GM12891 (cell line): Measurements from ENCODE around the gene ZNF587.
"Not testable (repeated sequence)": the region's sequence is repeated elsewhere in the genome, so short reads cannot be mapped to it uniquely, and the experiment has no call there.

Source experiments
- DNase-seq: peaks from one replicate; pipeline ENCODE4 v3.0.0; 2011; ENCODE audit warnings: low spot score; ENCODE audit not compliant: insufficient read length
- FAIRE-seq: peaks from 2 replicates; lab custom pipeline; 2011; peaks lifted over from hg19 to GRCh38; lab: Jason Lieb, UNC
- PAX5 ChIP-seq: IDR thresholded peaks from 2 replicates; pipeline ENCODE4 v1.6.1; 2011; ENCODE audit warnings: low read length, moderate library complexity, mild to moderate bottlenecking; ENCODE audit not compliant: insufficient read depth, severe bottlenecking
- POLR2A ChIP-seq: IDR thresholded peaks from 2 replicates; pipeline ENCODE4 v1.6.1; 2011; ENCODE audit warnings: low read depth, low read length, control low read depth
- POLR2AphosphoS5 ChIP-seq: IDR thresholded peaks from 2 replicates; pipeline ENCODE4 v1.6.1; 2011; ENCODE audit warnings: low read depth, low read length, control low read depth
- POU2F2 ChIP-seq: IDR thresholded peaks from 2 replicates; pipeline ENCODE4 v1.6.1; 2011; ENCODE audit warnings: low read depth, mild to moderate bottlenecking, control low read depth, low read length, moderate library complexity
- SPI1 ChIP-seq: IDR thresholded peaks from 2 replicates; pipeline ENCODE4 v1.6.1; 2011; ENCODE audit warnings: low read depth, low read length, control low read depth
- TAF1 ChIP-seq: IDR thresholded peaks from 2 replicates; pipeline ENCODE4 v1.6.1; 2011; ENCODE audit warnings: low read depth, low read length, control low read depth

ZNF587 gene

GRCh38 chr19:57813919-57814504 is 35.6 kb upstream of the ZNF587 start:
- TF ChIP-seq POU2F2 = no peak
- TF ChIP-seq SPI1 = no peak
- no peak for TF ChIP-seq POLR2A
- TF ChIP-seq TAF1 = no peak
- no peak for TF ChIP-seq PAX5
- TF ChIP-seq POLR2AphosphoS5 = no peak; the same call in 1 of the 2 replicates
- FAIRE-seq = no peak
- no peak for DNase-seq

- FAIRE-seq (peak; percentile 75), DNase-seq (peak; percentile 64)
- TF ChIP-seq PAX5 = no peak
- TF ChIP-seq POLR2A = peak; percentile 73
- no peak for TF ChIP-seq SPI1
- TF ChIP-seq POU2F2 = peak; percentile 68; the same call in 1 of the 2 replicates
- peak; percentile 78; the same call in 1 of the 2 replicates for TF ChIP-seq TAF1
- TF ChIP-seq POLR2AphosphoS5 = peak; percentile 86
Observed at GRCh38 chr19:57814505-57815246, 35.0 kb upstream of the ZNF587 start, which contains the start of gene ZNF552. Gene ZNF552 (minus strand): TSS chr19:57814913. CDS start chr19:57814743, 170 bp downstream.

- TF ChIP-seq POLR2AphosphoS5 (no peak), SPI1 (no peak), POU2F2 (no peak), TAF1 (no peak), PAX5 (no peak), POLR2A (no peak)
- FAIRE-seq (no peak), DNase-seq (no peak)
Observed at GRCh38 chr19:57815247-57816075, 34.2 kb upstream of the ZNF587 start.

GRCh38 chr19:57816652-57817051 is 33.0 kb upstream of the ZNF587 start:
- DNase-seq = no peak
- no peak for FAIRE-seq
- TF ChIP-seq POU2F2 = no peak
- no peak for TF ChIP-seq POLR2A
- TF ChIP-seq TAF1 = no peak
- TF ChIP-seq POLR2AphosphoS5 = no peak
- no peak for TF ChIP-seq SPI1
- TF ChIP-seq PAX5 = no peak

- DNase-seq (no peak), FAIRE-seq (no peak)
- no peak for TF ChIP-seq POLR2A
- TF ChIP-seq TAF1 = no peak
- no peak for TF ChIP-seq POLR2AphosphoS5
- TF ChIP-seq POU2F2 = no peak
- no peak for TF ChIP-seq SPI1
- no peak for TF ChIP-seq PAX5
Observed at GRCh38 chr19:57817976-57818375, 31.7 kb upstream of the ZNF587 start.

- FAIRE-seq = no peak
- no peak for DNase-seq
- TF ChIP-seq TAF1 (no peak), SPI1 (no peak), POLR2A (no peak), POU2F2 (no peak), PAX5 (no peak), POLR2AphosphoS5 (no peak)
Observed at GRCh38 chr19:57818378-57818777, 31.3 kb upstream of the ZNF587 start.

GRCh38 chr19:57819475-57820148 is 30.0 kb upstream of the ZNF587 start:
- FAIRE-seq = peak; percentile 40

GRCh38 chr19:57820599-57820998 is 29.1 kb upstream of the ZNF587 start:
- FAIRE-seq (no peak), DNase-seq (no peak)
- TF ChIP-seq POLR2A (no peak), PAX5 (no peak), TAF1 (no peak), SPI1 (no peak), POLR2AphosphoS5 (no peak), POU2F2 (no peak)

More at GRCh38 chr19:57819475-57820148, 30.0 kb upstream of the ZNF587 start:
- peak; percentile 77 for DNase-seq
- TF ChIP-seq TAF1 (peak; percentile 68), PAX5 (no peak), POLR2AphosphoS5 (peak; percentile 86), SPI1 (no peak), POU2F2 (peak; percentile 74; the same call in 1 of the 2 replicates), POLR2A (peak; percentile 84)

- FAIRE-seq, DNase-seq: not testable (repeated sequence)
Observed at GRCh38 chr19:57821095-57821494, 28.6 kb upstream of the ZNF587 start.

- FAIRE-seq, DNase-seq: not testable (repeated sequence)
Observed at GRCh38 chr19:57821501-57821900, 28.2 kb upstream of the ZNF587 start.

- FAIRE-seq, DNase-seq: not testable (repeated sequence)
Observed at GRCh38 chr19:57823155-57823554, 26.5 kb upstream of the ZNF587 start.

GRCh38 chr19:57823608-57824007 is 26.1 kb upstream of the ZNF587 start:
- DNase-seq, FAIRE-seq: not testable (repeated sequence)
